ENCODE measurements around the gene SBF2.

The SBF2 gene

DNA sequence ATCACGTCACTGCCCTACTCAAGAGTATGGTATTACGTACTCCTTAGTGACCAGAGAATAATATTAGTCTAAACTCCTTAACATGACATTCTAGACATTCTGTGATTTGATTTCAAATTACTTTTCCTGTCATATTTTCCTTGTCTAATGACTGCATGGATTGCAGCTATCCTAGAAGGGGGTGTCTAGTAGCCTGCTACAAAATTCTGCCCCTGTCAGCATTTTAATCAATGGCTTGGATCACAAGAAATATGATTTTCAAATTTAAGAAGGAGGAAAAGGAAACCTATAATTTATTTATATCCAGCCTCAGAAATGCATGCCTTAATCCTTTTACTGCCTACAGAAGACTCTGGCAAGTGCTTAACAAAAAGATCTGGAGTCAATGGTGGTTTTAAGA lies 413.4 kb downstream of the SBF2 start:
- no peak overlapping the region for H3K27ac Mint-ChIP-seq
- CTCF ChIA-PET, result no interaction called here
- no peaks in the 10 kb centered on the region for H3K9me3 Mint-ChIP-seq
- no peaks in the 10 kb centered on the region for H3K4me1 Mint-ChIP-seq
- no peaks in the 10 kb centered on the region for H3K27me3 Mint-ChIP-seq
- no peak for DNase-seq
- H3K4me3 Mint-ChIP-seq, result no peak overlapping the region
- no peaks in the 10 kb centered on the region for H3K36me3 Mint-ChIP-seq

GRCh38 chr11:9878936-9879335 lies 415.1 kb downstream of the SBF2 start:
- DNase-seq, result no peak
- Mint-ChIP-seq H3K9me3 (no peaks in the 10 kb centered on the region), H3K36me3 (no peaks in the 10 kb centered on the region), H3K27ac (no peak overlapping the region), H3K27me3 (no peaks in the 10 kb centered on the region), H3K4me1 (no peaks in the 10 kb centered on the region), H3K4me3 (no peak overlapping the region)
- CTCF ChIA-PET, result no interaction called here

DNA sequence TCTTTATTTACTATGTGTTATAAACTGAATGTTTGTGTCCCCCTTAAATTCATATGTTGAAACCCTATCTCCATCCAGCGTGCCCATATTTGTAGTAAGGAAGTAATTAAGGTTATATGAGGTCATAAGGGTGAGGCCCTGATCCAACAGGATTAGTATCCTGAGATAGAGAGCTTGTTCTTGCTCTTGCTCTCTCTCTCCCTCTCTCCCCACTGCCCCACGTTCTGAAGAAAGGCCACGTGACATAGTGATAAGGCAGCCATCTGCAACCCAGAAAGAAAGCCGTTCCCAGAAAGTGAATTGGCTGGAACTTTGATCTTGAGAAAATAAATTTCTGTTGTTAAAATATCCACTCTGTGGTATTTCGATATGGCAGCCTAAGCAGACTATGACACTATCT lies 417.7 kb downstream of the SBF2 start:
- CTCF ChIA-PET, result no interaction called here
- Mint-ChIP-seq H3K27me3 (no peaks in the 10 kb centered on the region), H3K36me3 (no peaks in the 10 kb centered on the region), H3K4me1 (no peaks in the 10 kb centered on the region), H3K9me3 (no peaks in the 10 kb centered on the region), H3K4me3 (no peak overlapping the region), H3K27ac (no peak overlapping the region)
- DNase-seq, result no peak

- DNase-seq, result no peak
- no peak overlapping the region for H3K27ac Mint-ChIP-seq
- H3K9me3 Mint-ChIP-seq, result peaks cover 1% of the 10 kb centered on the region
- H3K4me3 Mint-ChIP-seq, result no peak overlapping the region
- CTCF ChIA-PET, result interaction anchor here (0.8 kb wide), 1 partner anchor 13 kb away, joined by 3 read pairs; no protein-coding TSS in a partner anchor
- H3K27me3 Mint-ChIP-seq, result no peaks in the 10 kb centered on the region
- H3K36me3 Mint-ChIP-seq, result peaks cover 1% of the 10 kb centered on the region
- H3K4me1 Mint-ChIP-seq, result no peaks in the 10 kb centered on the region
Observed at GRCh38 chr11:9875862-9876261, 418.2 kb downstream of the SBF2 start.

GRCh38 chr11:9875399-9875798 lies 418.6 kb downstream of the SBF2 start:
- H3K4me3 Mint-ChIP-seq, result no peak overlapping the region
- H3K27me3 Mint-ChIP-seq, result no peaks in the 10 kb centered on the region
- H3K4me1 Mint-ChIP-seq, result no peaks in the 10 kb centered on the region
- peaks cover 1% of the 10 kb centered on the region for H3K36me3 Mint-ChIP-seq
- peaks cover 1% of the 10 kb centered on the region for H3K9me3 Mint-ChIP-seq
- DNase-seq, result no peak
- CTCF ChIA-PET, result interaction anchor here (0.8 to 0.9 kb wide), 2 partner anchors 13 to 178 kb away, joined by 3 read pairs; no protein-coding TSS in a partner anchor
- H3K27ac Mint-ChIP-seq, result no peak overlapping the region

DNA sequence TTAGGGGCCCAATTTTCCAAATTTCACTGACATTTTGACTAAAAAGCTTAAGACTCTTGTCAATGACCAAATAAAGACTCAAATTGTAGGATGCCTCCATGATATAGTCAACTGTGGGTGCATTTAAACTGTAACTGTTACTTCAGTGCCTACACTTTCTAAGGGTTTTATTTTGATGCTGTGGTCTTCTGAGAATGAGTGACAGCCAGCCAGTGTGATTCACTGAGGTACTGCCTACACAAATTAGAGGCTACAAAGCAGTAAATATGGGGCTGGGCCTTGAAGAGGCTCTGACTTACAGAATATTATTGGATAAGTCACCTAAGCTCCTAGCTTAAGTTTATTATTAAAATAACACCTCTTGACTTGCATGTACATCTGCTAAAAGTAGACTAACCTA lies 419.6 kb downstream of the SBF2 start:
- no peaks in the 10 kb centered on the region for H3K27me3 Mint-ChIP-seq
- no peak overlapping the region for H3K27ac Mint-ChIP-seq
- no peaks in the 10 kb centered on the region for H3K4me1 Mint-ChIP-seq
- no peak overlapping the region for H3K4me3 Mint-ChIP-seq
- no peak for DNase-seq
- CTCF ChIA-PET, result interaction anchor here (0.9 to 1.2 kb wide), 2 partner anchors 179 to 284 kb away, joined by 3 read pairs; no protein-coding TSS in a partner anchor
- H3K36me3 Mint-ChIP-seq, result peaks cover 1% of the 10 kb centered on the region
- peaks cover 1% of the 10 kb centered on the region for H3K9me3 Mint-ChIP-seq

DNA sequence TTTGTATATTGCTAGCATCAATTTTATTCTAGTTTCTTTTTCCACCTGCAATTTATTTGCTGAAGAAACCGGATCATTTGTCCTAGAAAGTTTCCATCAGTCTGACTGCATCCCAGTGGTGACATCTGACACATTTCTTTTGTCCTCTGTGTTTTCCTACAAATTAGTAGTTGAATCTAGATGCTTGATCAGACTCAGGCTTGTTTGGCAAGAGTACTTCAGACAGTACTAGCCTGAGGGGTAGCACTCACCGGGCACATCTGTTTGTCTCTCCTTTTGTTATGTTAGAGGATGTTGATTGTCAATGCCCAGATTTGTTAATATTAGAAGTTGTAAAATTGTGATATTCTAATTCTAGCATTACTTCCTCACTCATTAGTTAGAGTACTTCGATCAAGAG lies 425.4 kb downstream of the SBF2 start:
- Mint-ChIP-seq H3K36me3 (peaks cover 1% of the 10 kb centered on the region), H3K9me3 (peaks cover 1% of the 10 kb centered on the region), H3K27me3 (no peaks in the 10 kb centered on the region), H3K4me3 (no peak overlapping the region), H3K27ac (no peak overlapping the region), H3K4me1 (no peaks in the 10 kb centered on the region)
- no peak for DNase-seq
- CTCF ChIA-PET, result no interaction called here

DNA sequence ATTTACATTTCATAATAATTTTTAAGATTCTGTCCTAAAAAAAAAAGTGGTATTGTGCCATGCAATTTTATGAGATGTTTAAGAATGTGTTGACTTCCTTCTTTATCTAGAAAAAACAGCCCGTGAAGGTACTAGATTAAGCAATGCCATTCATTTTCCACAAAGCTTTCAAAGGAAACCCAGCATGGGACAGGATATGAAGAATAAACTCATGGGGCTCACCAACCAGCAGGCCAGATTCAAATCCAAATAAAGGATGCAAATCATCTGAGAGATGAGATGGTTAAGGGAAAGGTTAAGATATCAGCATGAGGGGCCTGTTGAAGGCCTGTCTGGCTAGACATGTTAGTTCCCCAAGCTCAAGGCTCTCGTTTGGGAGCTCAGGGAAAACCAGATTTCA lies 431.0 kb downstream of the SBF2 start:
- CTCF ChIA-PET, result interaction anchor here (0.7 to 1.8 kb wide), 6 partner anchors 13 to 462 kb away, joined by 3 to 10 read pairs (median 4); no protein-coding TSS in a partner anchor
- H3K36me3 Mint-ChIP-seq, result no peaks in the 10 kb centered on the region
- H3K27ac Mint-ChIP-seq, result no peak overlapping the region
- H3K9me3 Mint-ChIP-seq, result no peaks in the 10 kb centered on the region
- peaks cover 37% of the 10 kb centered on the region for H3K4me1 Mint-ChIP-seq
- no peak overlapping the region for H3K4me3 Mint-ChIP-seq
- DNase-seq, result no peak
- no peaks in the 10 kb centered on the region for H3K27me3 Mint-ChIP-seq

DNA sequence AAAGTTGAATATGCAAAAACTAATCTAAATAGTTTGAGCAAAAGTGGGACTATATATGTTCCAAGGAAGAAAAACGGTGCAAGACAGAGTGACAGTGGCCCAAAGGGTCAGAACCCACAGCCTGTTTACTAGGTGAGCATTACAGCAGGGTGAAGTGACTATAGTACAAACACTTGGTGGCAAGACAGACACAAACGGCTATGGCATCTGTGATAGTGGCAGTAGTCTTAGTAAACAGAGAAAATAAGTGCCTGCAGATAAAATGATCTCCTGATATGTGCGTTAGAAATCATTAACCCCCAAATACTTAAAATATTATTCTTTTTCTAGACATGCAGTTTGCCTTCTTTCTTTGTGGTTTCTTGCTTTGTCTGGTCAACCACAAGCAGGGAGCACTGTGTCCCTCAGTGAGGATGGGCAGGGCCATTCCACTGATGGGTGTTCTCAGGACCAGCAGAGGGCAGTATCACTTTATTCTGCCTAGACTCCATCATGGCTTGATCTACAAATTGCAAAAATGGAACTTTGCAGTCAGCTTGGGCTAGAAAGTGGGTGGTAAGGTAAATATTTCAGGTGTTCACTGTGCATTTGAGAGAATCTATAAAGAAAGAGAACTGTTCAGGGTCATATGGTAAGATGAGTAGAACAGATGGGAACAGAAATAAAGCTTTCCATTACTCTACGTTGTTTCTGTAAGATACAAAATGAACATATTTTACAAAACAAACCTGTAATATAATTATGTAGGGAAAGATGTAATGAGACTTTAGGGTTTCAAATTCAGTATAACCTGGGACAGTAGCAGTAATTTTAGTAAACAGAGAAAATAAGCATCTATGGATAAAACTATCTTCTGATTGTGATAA lies 431.9 kb downstream of the SBF2 start:
- Mint-ChIP-seq H3K9me3 (no peaks in the 10 kb centered on the region), H3K27me3 (no peaks in the 10 kb centered on the region), H3K4me3 (no peak overlapping the region), H3K36me3 (no peaks in the 10 kb centered on the region), H3K27ac (no peak overlapping the region), H3K4me1 (peaks cover 40% of the 10 kb centered on the region)
- CTCF ChIA-PET, result interaction anchor here (0.6 to 1.8 kb wide), 7 partner anchors 13 to 462 kb away, joined by 3 to 10 read pairs (median 3); no protein-coding TSS in a partner anchor
- DNase-seq, result peak; percentile 54

DNA sequence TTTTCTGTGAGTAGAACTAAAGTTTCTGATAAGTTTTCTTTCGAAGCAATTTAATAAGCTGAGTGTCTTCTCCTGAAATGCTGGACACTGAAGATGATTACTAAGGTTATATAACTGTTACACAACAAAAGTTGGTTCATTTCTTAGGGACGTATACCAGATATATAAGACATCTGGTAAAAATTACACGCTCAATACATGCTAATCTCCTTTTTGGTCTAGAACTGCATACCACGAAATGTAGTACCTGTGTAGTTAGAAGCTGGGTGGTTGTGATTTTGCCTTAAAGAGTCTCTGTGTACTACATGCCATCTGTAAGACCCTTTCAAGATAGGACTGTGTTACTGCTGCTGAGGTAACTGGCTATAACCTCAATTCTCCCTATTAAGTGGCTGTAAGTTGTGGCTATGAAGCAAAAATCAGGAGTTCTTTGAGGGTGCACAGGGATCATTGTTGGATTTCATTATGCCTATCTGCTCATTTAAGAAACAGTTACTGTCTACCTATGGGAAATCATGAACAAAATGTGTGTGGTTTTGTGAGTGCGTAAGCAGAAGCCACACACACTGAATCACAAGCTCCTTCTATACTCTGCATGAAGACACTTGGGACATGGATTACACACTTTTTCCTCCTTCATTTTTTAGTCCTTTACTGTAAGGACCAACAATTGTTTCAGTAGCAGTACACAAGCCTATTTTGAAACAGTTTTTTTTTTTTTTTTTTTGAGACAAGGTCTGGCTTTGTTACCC lies 434.3 kb downstream of the SBF2 start:
- no peaks in the 10 kb centered on the region for H3K9me3 Mint-ChIP-seq
- H3K4me3 Mint-ChIP-seq, result no peak overlapping the region
- peaks cover 40% of the 10 kb centered on the region for H3K4me1 Mint-ChIP-seq
- DNase-seq, result no peak
- no peaks in the 10 kb centered on the region for H3K36me3 Mint-ChIP-seq
- CTCF ChIA-PET, result interaction anchor here (1.0 to 2.2 kb wide), 3 partner anchors 19 to 102 kb away, joined by 3 to 6 read pairs (median 3); no protein-coding TSS in a partner anchor
- peak overlapping the region; percentile 9 for H3K27ac Mint-ChIP-seq
- no peaks in the 10 kb centered on the region for H3K27me3 Mint-ChIP-seq

DNA sequence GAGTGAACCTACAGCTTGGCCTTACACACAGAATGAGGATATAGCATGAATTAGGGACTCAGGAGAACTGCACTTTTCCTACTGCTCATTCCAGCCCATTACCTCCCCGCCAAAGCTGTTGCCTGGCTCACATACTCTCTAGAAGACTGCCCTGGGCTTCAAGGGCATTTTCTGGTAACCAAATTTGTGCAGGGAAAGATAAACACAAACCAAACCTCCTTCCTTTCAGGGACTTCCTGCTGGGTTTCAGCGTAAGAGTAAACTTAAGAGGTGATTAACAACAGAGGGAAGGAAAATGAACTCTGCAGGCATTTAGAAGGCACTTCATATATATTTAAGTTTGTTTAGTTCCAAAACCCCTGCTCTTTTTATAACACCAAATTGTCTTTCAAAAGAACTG lies 435.2 kb downstream of the SBF2 start:
- CTCF ChIA-PET, result interaction anchor here (0.6 to 1.5 kb wide), 3 partner anchors 82 to 114 kb away, joined by 3 to 5 read pairs (median 3); no protein-coding TSS in a partner anchor
- Mint-ChIP-seq H3K36me3 (no peaks in the 10 kb centered on the region), H3K4me3 (no peak overlapping the region), H3K27me3 (no peaks in the 10 kb centered on the region), H3K4me1 (peaks cover 40% of the 10 kb centered on the region), H3K27ac (peak overlapping the region; percentile 73), H3K9me3 (no peaks in the 10 kb centered on the region)
- DNase-seq, result no peak

DNA sequence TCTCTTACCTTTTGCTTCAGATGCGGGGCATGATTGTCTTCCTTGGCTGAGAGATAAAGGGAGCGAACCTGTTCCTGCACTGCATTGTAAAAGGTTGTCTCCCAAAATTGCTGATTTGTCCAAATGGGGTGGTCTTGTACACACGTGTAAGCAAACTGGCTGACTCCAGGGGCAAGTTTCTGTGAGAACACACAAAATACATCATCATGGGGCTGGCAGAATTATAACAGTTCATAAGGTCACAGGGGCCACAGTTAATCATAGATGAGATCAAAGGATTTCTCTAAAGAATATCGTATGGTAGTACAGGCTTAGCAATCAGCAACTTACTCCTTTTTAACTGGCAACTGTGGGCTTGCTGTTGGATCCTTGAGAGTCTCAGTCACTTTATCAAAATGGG lies 435.8 kb downstream of the SBF2 start:
- H3K9me3 Mint-ChIP-seq, result no peaks in the 10 kb centered on the region

GRCh38 chr11:9855579-9856287 lies 438.3 kb downstream of the SBF2 start:
- CTCF ChIA-PET, result interaction anchor here (0.6 kb wide), 1 partner anchor 79 kb away, joined by 3 read pairs; no protein-coding TSS in a partner anchor
- DNase-seq, result no peak

More for the DNA sequence above, 435.8 kb downstream of the SBF2 start:
- Mint-ChIP-seq H3K36me3 (no peaks in the 10 kb centered on the region), H3K27ac (peak overlapping the region; percentile 73), H3K4me1 (peaks cover 40% of the 10 kb centered on the region), H3K4me3 (no peak overlapping the region), H3K27me3 (no peaks in the 10 kb centered on the region)
- DNase-seq, result no peak
- CTCF ChIA-PET, result interaction anchor here (1.5 to 1.7 kb wide), 2 partner anchors 99 to 115 kb away, joined by 4 to 5 read pairs; no protein-coding TSS in a partner anchor

More at GRCh38 chr11:9855579-9856287, 438.3 kb downstream of the SBF2 start:
- H3K4me1 Mint-ChIP-seq, result peaks cover 27% of the 10 kb centered on the region
- H3K27me3 Mint-ChIP-seq, result no peaks in the 10 kb centered on the region
- H3K27ac Mint-ChIP-seq, result no peak overlapping the region
- H3K4me3 Mint-ChIP-seq, result no peak overlapping the region
- H3K36me3 Mint-ChIP-seq, result no peaks in the 10 kb centered on the region
- no peaks in the 10 kb centered on the region for H3K9me3 Mint-ChIP-seq

Measured in activated naive CD4-positive, alpha-beta T cell treated with anti-CD3 and anti-CD28 coated beads, Interleukin-2, amount 10 ng/mL, durations not matched to agents 7 days and 5 days (primary cell).